GM19438 (cell line): Measurements from ENCODE around the gene GPI.
"Not testable (repeated sequence)": the region's sequence is repeated elsewhere in the genome, so short reads cannot be mapped to it uniquely, and the experiment has no call there.

Source experiments
- ATAC-seq: cut with Tn5 transposase; IDR thresholded peaks from one replicate; pipeline ENCODE4 v1.9.1; 2021; ENCODE audit warnings: low read depth; ENCODE audit not compliant: unreplicated experiment

Gene GPI

DNA sequence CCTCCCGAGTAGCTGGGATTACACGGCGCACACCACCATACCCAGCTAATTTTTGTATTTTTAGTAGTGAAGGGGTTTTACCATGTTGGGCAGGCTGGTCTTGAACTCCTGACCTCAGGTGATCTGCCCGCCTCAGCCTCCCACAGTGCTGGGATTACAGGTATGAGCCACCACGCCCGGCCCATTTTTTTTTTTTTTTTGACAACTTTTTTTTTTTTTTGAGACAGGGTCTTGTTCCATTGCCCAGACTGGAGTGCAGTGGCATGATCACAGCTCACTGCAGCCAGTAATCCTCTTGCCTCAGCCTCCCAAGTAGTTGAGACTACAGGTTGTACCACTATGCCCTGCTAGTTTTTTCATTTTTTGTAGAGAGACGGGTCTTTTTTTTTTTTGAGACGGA, 35.8 kb downstream of the GPI start:
- ATAC-seq, result not testable (repeated sequence)

GRCh38 chr19:34402074-34402600, 37.1 kb downstream of the GPI start:
- no peak for ATAC-seq

GRCh38 chr19:34403784-34404108, 38.8 kb downstream of the GPI start:
- ATAC-seq, result no peak

- ATAC-seq, result peak; percentile 75
Observed at GRCh38 chr19:34404109-34404909, 39.3 kb downstream of the GPI start, which contains the start of gene PDCD2L. Gene PDCD2L (plus strand): TSS chr19:34404399. CDS start chr19:34404431, 32 bp downstream.

DNA sequence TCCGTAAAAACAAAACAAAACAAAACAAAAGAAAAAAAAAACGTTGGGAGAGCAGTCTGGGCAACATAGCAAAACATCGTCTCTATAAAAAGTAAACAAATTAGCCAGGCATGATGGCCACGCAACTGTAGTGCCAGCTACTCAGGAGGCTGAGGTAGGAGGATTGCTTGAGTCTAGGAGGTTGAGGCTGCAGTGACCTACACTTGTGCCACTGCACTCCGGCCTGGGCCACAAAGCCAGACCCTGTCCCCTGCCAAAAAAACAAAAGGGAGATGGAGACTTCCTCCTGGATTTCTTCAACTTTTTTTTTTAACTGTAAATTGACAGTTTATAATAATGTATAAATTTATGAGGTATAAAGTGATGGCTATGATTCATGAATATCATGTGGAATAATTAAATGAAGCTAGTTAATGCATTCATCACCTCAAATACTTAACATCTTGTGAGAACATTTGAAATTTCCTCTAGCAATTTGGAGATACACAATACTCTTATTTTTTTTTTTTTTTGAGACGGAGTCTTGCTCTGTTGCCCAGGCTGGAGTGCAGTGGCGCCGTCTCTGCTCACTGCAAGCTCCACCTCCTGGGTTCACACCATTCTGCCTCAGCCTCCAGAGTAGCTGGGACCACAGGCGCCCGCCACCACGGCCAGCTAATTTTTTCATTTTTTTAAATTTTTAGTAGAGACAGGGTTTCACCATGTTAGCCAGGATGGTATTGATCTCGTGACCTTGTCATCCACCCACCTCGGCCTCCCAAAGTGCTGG, 41.1 kb downstream of the GPI start:
- ATAC-seq, result no peak

- no peak for ATAC-seq
Observed at GRCh38 chr19:34408411-34408810, 43.4 kb downstream of the GPI start.

GRCh38 chr19:34409189-34410164, 44.5 kb downstream of the GPI start:
- no peak for ATAC-seq

- ATAC-seq, result no peak
Observed at GRCh38 chr19:34411216-34411615, 46.2 kb downstream of the GPI start.

GRCh38 chr19:34416021-34416545, 51.1 kb downstream of the GPI start:
- no peak for ATAC-seq

- no peak for ATAC-seq
Observed at GRCh38 chr19:34418300-34418699, 53.3 kb downstream of the GPI start.

GRCh38 chr19:34426096-34426661, 61.2 kb downstream of the GPI start:
- ATAC-seq, result no peak

DNA sequence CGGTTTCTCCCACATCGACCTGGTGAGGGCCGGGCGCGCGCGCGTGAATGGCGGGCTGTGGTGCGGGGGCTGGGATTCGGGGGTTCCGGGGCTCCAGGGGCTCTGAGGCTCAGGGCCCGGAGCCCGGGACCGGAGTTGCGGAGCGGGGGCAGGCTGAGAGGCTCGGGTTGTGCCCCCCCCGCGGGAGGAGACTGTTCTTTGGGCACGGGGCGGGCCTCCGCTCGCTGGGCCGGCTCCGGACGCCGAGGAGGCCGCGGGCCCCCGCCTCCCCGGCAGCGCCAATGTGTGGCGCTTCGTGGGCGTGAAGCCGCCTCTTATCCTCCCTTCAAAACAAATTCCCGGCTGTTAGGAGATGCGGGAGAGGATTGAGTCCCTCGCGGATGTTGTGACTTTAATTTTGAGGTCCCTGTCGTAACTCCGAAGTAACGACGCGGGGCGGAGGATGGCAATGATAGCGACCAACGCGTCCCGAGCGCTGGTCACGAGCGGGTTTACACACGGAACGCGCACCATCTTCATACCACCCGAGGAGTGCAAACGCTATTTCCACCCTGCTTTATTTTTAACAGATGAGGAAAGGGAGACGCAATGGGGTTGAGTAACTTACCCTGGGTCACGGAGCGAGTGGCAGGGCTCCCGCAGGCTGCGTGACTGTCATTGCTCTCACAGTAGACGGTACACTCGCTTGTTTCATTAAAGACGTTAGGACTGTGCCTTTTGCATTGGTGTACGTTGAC, 63.7 kb downstream of the GPI start:
- ATAC-seq, result peak; percentile 42

- ATAC-seq, result no peak
Observed at GRCh38 chr19:34429553-34429952, 64.6 kb downstream of the GPI start.

DNA sequence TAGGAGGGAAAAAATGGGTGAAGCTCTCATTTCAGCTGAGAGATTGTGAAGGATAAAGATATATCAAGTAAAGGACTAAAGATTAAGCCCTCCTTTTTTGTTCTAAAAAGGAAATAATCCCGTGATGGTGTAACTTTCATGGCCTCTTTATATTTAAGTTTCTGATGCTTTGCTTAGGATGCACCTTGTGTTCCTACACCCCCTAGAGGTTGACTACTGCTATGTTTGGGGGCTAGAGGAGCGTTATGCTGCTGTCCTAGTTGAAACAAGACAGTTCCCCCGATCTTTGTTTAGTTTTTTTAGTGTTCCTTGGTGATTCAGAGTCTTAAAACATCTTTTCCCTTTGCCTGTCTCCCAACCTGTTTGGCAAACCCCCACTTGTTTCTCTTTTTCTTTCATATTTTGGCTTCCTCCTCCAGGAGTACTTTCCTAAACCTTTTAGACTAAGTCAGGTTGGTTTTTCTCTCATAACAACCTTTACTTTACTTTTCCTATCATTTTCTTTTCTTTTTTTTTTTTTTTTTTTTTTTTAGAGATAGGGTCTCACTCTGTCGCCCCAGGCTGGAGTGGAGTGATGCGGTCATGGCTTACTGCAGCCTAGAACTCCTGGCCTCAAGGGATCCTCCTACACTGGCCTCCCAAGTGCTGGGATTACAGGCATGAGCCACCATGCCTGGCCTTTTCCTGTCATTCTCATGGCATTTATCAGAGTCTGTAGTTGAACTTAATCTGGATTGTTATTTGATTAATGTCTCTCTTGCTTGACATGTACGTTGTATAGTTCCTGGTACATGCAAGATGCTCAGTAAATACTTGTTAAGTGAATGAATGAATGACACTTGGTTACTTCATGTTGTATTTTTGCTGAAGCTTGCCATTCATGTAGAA, 66.0 kb downstream of the GPI start:
- no peak for ATAC-seq

GRCh38 chr19:34431681-34432402, 66.8 kb downstream of the GPI start:
- no peak for ATAC-seq

- ATAC-seq, result no peak
Observed at GRCh38 chr19:34432797-34433196, 67.8 kb downstream of the GPI start.

GRCh38 chr19:34436716-34437115, 71.7 kb downstream of the GPI start:
- no peak for ATAC-seq

DNA sequence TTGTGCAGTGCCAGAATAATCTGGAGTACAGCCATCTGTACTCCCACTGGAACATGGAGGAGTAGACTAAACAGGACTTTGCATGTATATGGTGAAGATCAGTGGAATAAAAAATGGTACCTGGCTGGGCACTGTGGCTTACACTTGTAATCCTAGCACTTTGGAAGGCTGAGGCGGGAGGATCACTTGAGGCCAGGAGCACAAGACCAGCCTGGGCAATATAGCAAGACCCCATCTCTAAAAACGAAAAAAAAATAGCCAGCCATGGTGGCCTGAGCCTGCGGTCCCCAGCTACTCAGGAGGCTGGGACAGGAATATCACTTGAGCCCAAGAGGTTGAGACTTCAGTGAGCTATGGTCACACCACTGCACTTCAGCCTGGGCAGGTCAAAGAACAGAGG, 83.2 kb downstream of the GPI start:
- no peak for ATAC-seq
